GM12875 (cell line): ENCODE measurements around the gene ADCK1.
A peak's percentile ranks its signal among the peaks of the same experiment; 100 is the strongest.

ENCODE experiments used
- H3K4me3 ChIP-seq: one replicate; pipeline ENCODE4 v1.5.1; 2011; ENCODE audit warnings: low read depth, low read length, control low read depth
- TF ChIP-seq, protein P1 (sequence below): IDR thresholded peaks from 2 replicates; pipeline ENCODE4 v1.5.1; 2011; ENCODE audit warnings: low read depth, mild to moderate bottlenecking, control low read depth, inconsistent platforms, low read length, moderate library complexity, borderline replicate concordance; ENCODE audit not compliant: insufficient read depth

The ADCK1 gene

GRCh38 chr14:77979666-77980351 is 179.9 kb downstream of the ADCK1 start:
- H3K4me3 ChIP-seq: no peak overlapping the region
- TF ChIP-seq, protein P1, sequence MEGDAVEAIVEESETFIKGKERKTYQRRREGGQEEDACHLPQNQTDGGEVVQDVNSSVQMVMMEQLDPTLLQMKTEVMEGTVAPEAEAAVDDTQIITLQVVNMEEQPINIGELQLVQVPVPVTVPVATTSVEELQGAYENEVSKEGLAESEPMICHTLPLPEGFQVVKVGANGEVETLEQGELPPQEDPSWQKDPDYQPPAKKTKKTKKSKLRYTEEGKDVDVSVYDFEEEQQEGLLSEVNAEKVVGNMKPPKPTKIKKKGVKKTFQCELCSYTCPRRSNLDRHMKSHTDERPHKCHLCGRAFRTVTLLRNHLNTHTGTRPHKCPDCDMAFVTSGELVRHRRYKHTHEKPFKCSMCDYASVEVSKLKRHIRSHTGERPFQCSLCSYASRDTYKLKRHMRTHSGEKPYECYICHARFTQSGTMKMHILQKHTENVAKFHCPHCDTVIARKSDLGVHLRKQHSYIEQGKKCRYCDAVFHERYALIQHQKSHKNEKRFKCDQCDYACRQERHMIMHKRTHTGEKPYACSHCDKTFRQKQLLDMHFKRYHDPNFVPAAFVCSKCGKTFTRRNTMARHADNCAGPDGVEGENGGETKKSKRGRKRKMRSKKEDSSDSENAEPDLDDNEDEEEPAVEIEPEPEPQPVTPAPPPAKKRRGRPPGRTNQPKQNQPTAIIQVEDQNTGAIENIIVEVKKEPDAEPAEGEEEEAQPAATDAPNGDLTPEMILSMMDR: peak; percentile 11; the same call in 1 of the 2 replicates

- TF ChIP-seq, protein P1: no peak
- H3K4me3 ChIP-seq: no peak overlapping the region
Observed at GRCh38 chr14:77980475-77981321, 180.8 kb downstream of the ADCK1 start.
